Measurements from ENCODE around the gene RABGAP1L.

Gene RABGAP1L

GRCh38 chr1:174657893-174658292, 498.6 kb downstream of the RABGAP1L start:
- Histone ChIP-seq H3F3A (ENCODE audit: insufficient read depth) (no peaks in the 10 kb centered on the region), H3K4me2 (ENCODE audit: low read depth, low read length, poor library complexity, severe bottlenecking) (no peak overlapping the region), H3K27ac (ENCODE audit: low read depth, low read length) (no peak overlapping the region), H3K9me3 (ENCODE audit: insufficient read depth, low read length) (no peaks in the 10 kb centered on the region), H4K20me1 (ENCODE audit: low read depth, low read length) (no peaks in the 10 kb centered on the region), H3K27me3 (ENCODE audit: low read length) (no peaks in the 10 kb centered on the region), H3K79me2 (ENCODE audit: insufficient read depth, low read length) (no peaks in the 10 kb centered on the region), H3K36me3 (ENCODE audit: low read length) (no peaks in the 10 kb centered on the region), H3K4me3 (ENCODE audit: insufficient read depth, low read length, poor library complexity, severe bottlenecking) (no peak overlapping the region), H3K9me2 (replicated peaks; ENCODE audit: insufficient read depth, low read length) (no peaks in the 10 kb centered on the region), H2AFZ (ENCODE audit: low read depth, low read length, severe bottlenecking) (no peak overlapping the region), H3K9ac (ENCODE audit: low read length) (no peak overlapping the region)
- TF ChIP-seq, protein P1, sequence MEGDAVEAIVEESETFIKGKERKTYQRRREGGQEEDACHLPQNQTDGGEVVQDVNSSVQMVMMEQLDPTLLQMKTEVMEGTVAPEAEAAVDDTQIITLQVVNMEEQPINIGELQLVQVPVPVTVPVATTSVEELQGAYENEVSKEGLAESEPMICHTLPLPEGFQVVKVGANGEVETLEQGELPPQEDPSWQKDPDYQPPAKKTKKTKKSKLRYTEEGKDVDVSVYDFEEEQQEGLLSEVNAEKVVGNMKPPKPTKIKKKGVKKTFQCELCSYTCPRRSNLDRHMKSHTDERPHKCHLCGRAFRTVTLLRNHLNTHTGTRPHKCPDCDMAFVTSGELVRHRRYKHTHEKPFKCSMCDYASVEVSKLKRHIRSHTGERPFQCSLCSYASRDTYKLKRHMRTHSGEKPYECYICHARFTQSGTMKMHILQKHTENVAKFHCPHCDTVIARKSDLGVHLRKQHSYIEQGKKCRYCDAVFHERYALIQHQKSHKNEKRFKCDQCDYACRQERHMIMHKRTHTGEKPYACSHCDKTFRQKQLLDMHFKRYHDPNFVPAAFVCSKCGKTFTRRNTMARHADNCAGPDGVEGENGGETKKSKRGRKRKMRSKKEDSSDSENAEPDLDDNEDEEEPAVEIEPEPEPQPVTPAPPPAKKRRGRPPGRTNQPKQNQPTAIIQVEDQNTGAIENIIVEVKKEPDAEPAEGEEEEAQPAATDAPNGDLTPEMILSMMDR (IDR thresholded peaks at IDR 0.05; ENCODE audit: insufficient read depth, low read length, poor library complexity, severe bottlenecking): no peak
- no peak for TF ChIP-seq EZH2phosphoT487 (conservative IDR thresholded peaks at IDR 0.05; ENCODE audit: low read length)

DNA sequence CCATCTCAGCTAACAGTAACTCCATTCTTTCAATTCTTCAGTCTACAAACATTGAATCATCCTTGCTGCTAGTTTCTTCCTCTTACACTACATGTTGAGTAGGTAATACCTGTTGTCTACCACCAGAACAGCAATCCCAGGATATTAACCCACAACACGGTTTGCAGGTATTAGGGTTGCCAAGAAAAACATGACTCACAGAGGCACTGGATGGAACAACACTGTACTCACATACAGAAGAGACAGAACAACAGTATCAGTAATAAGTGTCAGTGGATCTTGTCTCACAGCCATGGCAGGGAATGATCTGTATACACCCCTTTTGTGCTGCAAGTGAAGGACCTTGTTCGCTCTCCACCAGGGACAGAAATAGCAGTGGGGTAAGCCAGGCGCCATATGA, 500.5 kb downstream of the RABGAP1L start:
- H3K36me3 ChIP-seq (ENCODE audit: low read length): no peaks in the 10 kb centered on the region
- no peak overlapping the region for H3K27ac ChIP-seq (ENCODE audit: low read depth, low read length)
- no peaks in the 10 kb centered on the region for H3K79me2 ChIP-seq (ENCODE audit: insufficient read depth, low read length)
- H3K4me2 ChIP-seq (ENCODE audit: low read depth, low read length, poor library complexity, severe bottlenecking): no peak overlapping the region
- no peaks in the 10 kb centered on the region for H3K9me3 ChIP-seq (ENCODE audit: insufficient read depth, low read length)
- H3K9ac ChIP-seq (ENCODE audit: low read length): no peak overlapping the region
- no peaks in the 10 kb centered on the region for H3F3A ChIP-seq (ENCODE audit: insufficient read depth)
- H4K20me1 ChIP-seq (ENCODE audit: low read depth, low read length): no peaks in the 10 kb centered on the region
- no peaks in the 10 kb centered on the region for H3K9me2 ChIP-seq (replicated peaks; ENCODE audit: insufficient read depth, low read length)
- H3K27me3 ChIP-seq (ENCODE audit: low read length): no peaks in the 10 kb centered on the region
- H2AFZ ChIP-seq (ENCODE audit: low read depth, low read length, severe bottlenecking): no peak overlapping the region
- H3K4me3 ChIP-seq (ENCODE audit: insufficient read depth, low read length, poor library complexity, severe bottlenecking): no peak overlapping the region
- TF ChIP-seq, protein P1 (IDR thresholded peaks at IDR 0.05; ENCODE audit: insufficient read depth, low read length, poor library complexity, severe bottlenecking): no peak
- TF ChIP-seq EZH2phosphoT487 (conservative IDR thresholded peaks at IDR 0.05; ENCODE audit: low read length): no peak

GRCh38 chr1:174660476-174660875, 501.2 kb downstream of the RABGAP1L start:
- Histone ChIP-seq H3K9ac (ENCODE audit: low read length) (no peak overlapping the region), H2AFZ (ENCODE audit: low read depth, low read length, severe bottlenecking) (no peak overlapping the region), H4K20me1 (ENCODE audit: low read depth, low read length) (no peaks in the 10 kb centered on the region), H3K27ac (ENCODE audit: low read depth, low read length) (no peak overlapping the region), H3K9me3 (ENCODE audit: insufficient read depth, low read length) (no peaks in the 10 kb centered on the region), H3K79me2 (ENCODE audit: insufficient read depth, low read length) (no peaks in the 10 kb centered on the region), H3K9me2 (replicated peaks; ENCODE audit: insufficient read depth, low read length) (no peaks in the 10 kb centered on the region), H3K4me2 (ENCODE audit: low read depth, low read length, poor library complexity, severe bottlenecking) (no peak overlapping the region), H3K4me3 (ENCODE audit: insufficient read depth, low read length, poor library complexity, severe bottlenecking) (no peak overlapping the region), H3F3A (ENCODE audit: insufficient read depth) (no peaks in the 10 kb centered on the region), H3K27me3 (ENCODE audit: low read length) (no peaks in the 10 kb centered on the region), H3K36me3 (ENCODE audit: low read length) (no peaks in the 10 kb centered on the region)
- TF ChIP-seq, protein P1 (IDR thresholded peaks at IDR 0.05; ENCODE audit: insufficient read depth, low read length, poor library complexity, severe bottlenecking): no peak
- no peak for TF ChIP-seq EZH2phosphoT487 (conservative IDR thresholded peaks at IDR 0.05; ENCODE audit: low read length)
